Brain microvascular endothelial cell (primary cell): Measurements from ENCODE around the gene SLC1A5.
A peak's percentile ranks its signal among the peaks of the same experiment; 100 is the strongest.
"Not testable (repeated sequence)": the region's sequence is repeated elsewhere in the genome, so short reads cannot be mapped to it uniquely, and the experiment has no call there.

ENCODE experiments used
- DNase-seq: peaks from one replicate; pipeline ENCODE4 v3.0.0-alpha.2; 2020
- H3K27ac ChIP-seq: fragments of 250-450 bp; sonication (Bioruptor Pico); 2 replicates; pipeline ENCODE4 v1.5.1; 2020; ENCODE audit warnings: mild to moderate bottlenecking, moderate library complexity
- H3K27me3 ChIP-seq: fragments of 250-450 bp; sonication (Bioruptor Pico); replicated peaks from 2 replicates; pipeline ENCODE4 v1.5.1; 2020; ENCODE audit warnings: mild to moderate bottlenecking
- H3K36me3 ChIP-seq: fragments of 250-450 bp; sonication (Bioruptor Pico); replicated peaks from 2 replicates; pipeline ENCODE4 v1.5.1; 2020; ENCODE audit warnings: mild to moderate bottlenecking
- H3K4me3 ChIP-seq: 2 replicates; pipeline ENCODE4 v1.5.1; 2011; ENCODE audit warnings: low read depth, mild to moderate bottlenecking, control low read depth, low read length, moderate library complexity
- in situ Hi-C: cut with HindIII; loops from 2 replicates; pipeline ENCODE4 v1.10.0; 2017; ENCODE audit warnings: low sequenced_read_pairs, low pct_ligation_motif_present
- TF ChIP-seq, protein P1 (sequence below): IDR thresholded peaks from 2 replicates; pipeline ENCODE4 v1.5.1; 2011; ENCODE audit warnings: low read depth, mild to moderate bottlenecking, moderate library complexity, low read length, control low read depth, inconsistent platforms; ENCODE audit errors: missing control alignments

Gene SLC1A5

GRCh38 chr19:46766569-46767317, 21.7 kb downstream of the SLC1A5 start:
- H3K4me3 ChIP-seq: no peak overlapping the region
- in situ Hi-C loops: no loop called here
- TF ChIP-seq, protein P1, sequence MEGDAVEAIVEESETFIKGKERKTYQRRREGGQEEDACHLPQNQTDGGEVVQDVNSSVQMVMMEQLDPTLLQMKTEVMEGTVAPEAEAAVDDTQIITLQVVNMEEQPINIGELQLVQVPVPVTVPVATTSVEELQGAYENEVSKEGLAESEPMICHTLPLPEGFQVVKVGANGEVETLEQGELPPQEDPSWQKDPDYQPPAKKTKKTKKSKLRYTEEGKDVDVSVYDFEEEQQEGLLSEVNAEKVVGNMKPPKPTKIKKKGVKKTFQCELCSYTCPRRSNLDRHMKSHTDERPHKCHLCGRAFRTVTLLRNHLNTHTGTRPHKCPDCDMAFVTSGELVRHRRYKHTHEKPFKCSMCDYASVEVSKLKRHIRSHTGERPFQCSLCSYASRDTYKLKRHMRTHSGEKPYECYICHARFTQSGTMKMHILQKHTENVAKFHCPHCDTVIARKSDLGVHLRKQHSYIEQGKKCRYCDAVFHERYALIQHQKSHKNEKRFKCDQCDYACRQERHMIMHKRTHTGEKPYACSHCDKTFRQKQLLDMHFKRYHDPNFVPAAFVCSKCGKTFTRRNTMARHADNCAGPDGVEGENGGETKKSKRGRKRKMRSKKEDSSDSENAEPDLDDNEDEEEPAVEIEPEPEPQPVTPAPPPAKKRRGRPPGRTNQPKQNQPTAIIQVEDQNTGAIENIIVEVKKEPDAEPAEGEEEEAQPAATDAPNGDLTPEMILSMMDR: peak; percentile 87
- no peaks in the 10 kb centered on the region for H3K36me3 ChIP-seq
- H3K27me3 ChIP-seq: no peaks in the 10 kb centered on the region
- DNase-seq: no peak
- no peak overlapping the region for H3K27ac ChIP-seq

DNA sequence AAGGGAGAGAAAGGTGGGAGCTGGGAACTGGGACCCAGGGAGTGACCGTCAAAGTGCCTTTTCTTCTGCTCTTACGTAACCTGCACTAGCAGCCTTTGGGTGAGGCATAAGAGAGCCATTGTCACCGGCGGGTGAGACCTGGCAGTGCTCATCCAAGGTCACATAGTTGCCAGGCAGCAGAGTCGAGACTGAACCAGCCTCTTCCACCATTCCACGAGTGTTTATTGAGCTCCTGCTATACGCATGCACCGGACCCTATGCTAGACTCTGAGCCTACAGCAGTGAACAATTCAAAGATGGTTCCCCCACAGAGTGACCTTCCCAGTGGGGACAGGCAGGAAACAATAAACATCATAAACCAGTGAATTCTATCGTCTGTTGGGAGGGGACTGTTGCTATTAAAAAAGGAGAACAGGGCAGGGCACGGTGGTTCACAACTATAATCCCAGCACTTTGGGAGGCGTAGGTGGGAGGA, 23.5 kb downstream of the SLC1A5 start:
- no peak overlapping the region for H3K4me3 ChIP-seq
- no peaks in the 10 kb centered on the region for H3K36me3 ChIP-seq
- no peaks in the 10 kb centered on the region for H3K27me3 ChIP-seq
- H3K27ac ChIP-seq: no peak overlapping the region
- TF ChIP-seq, protein P1: no peak
- no peak for DNase-seq
- in situ Hi-C loops: no loop called here

GRCh38 chr19:46762245-46762890, 26.0 kb downstream of the SLC1A5 start:
- DNase-seq: no peak
- Histone ChIP-seq H3K27me3 (no peaks in the 10 kb centered on the region), H3K36me3 (no peaks in the 10 kb centered on the region), H3K4me3 (no peak overlapping the region), H3K27ac (no peak overlapping the region)
- in situ Hi-C loops: no loop called here
- TF ChIP-seq, protein P1: no peak

DNA sequence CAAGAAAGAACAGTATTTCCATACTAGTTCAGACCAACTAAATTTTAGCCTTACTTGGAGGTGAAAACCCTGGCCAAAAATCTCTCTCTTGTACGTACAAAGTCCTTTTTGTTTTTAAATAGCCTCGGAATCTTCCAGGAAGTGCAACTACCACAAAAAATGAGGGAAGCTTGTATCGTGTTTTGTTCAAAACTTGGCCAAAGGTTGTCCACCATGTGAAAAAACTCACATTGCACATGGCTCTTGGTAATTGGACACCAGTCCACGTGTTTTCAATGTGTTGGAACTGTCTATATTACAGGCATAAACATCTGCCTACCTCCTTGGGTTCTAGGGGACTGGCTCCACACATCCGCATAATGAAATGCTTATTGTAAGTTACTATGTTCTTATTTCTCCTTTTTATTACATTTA, 27.0 kb downstream of the SLC1A5 start:
- peaks cover 7% of the 10 kb centered on the region for H3K36me3 ChIP-seq
- no peak for DNase-seq
- no peak overlapping the region for H3K27ac ChIP-seq
- TF ChIP-seq, protein P1: no peak
- in situ Hi-C loops: no loop called here
- no peaks in the 10 kb centered on the region for H3K27me3 ChIP-seq
- H3K4me3 ChIP-seq: no peak overlapping the region

DNA sequence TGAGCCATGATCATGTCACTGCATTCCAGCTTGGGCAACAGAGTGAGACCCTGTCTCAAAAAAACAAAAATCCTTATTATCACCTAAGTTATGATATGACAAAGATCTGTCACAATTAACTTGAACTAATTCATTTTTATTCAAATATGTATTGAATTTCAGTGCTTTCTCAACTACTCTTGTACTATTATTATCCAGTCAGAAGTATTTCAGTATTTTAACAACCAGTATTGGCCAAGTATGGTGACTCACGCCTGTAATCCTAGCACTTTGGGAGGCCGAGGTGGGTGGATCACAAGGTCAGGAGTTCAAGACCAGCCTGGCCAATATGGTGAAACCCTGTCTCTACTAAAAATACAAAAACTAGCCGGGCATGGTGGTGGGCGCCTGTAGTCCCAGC, 27.5 kb downstream of the SLC1A5 start:
- H3K27me3 ChIP-seq, DNase-seq, in situ Hi-C loops, H3K27ac ChIP-seq, H3K4me3 ChIP-seq: not testable (repeated sequence)
- peaks cover 11% of the 10 kb centered on the region for H3K36me3 ChIP-seq

DNA sequence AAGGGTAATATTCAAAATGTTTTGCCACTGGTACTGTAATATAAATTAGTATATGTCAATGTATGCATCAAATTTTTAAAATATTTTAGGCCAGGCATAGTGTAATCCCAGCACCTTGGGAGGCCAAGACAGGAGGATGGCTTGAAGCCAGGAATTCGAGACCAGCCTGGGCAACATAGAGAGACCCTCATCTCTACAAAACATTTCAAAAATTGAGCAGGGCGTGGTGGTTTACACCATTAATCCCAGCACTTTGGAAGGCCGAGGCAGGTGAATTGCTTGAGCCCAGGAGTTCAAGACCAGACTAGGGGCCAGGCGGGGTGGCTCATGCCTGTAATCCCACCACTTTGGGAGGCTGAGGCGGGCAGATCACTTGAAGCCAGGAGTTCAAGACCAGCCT, 28.0 kb downstream of the SLC1A5 start:
- Histone ChIP-seq H3K27ac (no peak overlapping the region), H3K27me3 (no peaks in the 10 kb centered on the region), H3K4me3 (no peak overlapping the region), H3K36me3 (peaks cover 11% of the 10 kb centered on the region)
- no peak for DNase-seq
- in situ Hi-C loops: no loop called here
- TF ChIP-seq, protein P1: no peak
